ENCODE data around the gene SLC9A8. TPM values are rescaled to one million over a fixed set of nuclear protein-coding genes. Genes with fewer than 3 reads are reported as not detected.
A peak's percentile ranks its signal among the peaks of the same experiment; 100 is the strongest.

The SLC9A8 gene
- total and polyA plus RNA-seq, 3 experiments from 2014 or later, result 7.7 to 12.0 (median 11.5) TPM

DNA sequence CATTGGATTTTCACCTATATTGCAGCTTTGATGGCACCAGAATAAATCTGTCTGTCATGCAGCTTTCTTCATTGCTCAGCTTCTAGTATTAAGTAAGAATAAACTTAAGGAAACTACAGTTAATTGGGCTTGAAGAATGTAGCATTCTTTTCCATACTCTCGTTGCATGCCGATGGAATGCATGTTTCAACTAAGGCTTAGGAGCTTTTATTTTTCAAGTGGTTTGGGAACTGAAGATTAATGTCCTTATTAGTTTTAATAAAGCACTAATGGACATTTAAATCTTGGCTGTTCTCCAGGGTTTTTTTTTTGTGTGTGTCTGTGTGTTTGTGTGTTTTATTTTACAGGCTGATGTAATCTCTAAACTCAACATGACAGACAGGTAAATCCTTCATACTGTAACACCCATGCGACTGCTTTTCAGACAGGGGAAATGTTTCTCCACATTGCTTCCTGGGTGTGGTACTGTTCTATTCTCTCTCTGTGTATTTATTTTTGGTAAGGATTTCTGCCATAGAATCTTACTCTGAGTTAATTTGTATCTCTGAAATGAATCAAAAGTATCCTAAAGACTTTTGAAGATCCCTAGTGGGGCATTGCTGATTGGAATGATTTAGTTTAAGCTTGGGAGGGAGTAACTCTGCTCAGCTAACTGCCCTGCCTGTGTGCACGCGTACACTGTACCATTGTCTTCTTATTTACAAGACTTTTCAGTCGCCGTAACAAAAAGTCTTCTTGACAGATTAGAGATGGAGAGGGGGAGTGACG lies 38.0 kb downstream of the SLC9A8 start:
- DNase-seq, result no peak
- no peaks in the 10 kb centered on the region for H3K4me1 ChIP-seq (ENCODE audit: insufficient read depth, low read length)
- no peak overlapping the region for H3K27ac ChIP-seq (ENCODE audit: low read depth, low read length)
- no peak overlapping the region for H3K4me3 Mint-ChIP-seq
- no peak overlapping the region for H3K4me3 ChIP-seq (ENCODE audit: low read length)
- H3K9me3 ChIP-seq (ENCODE audit: low read length), result no peaks in the 10 kb centered on the region
- no peaks in the 10 kb centered on the region for H3K27me3 Mint-ChIP-seq
- POLR2A ChIA-PET, result no interaction called here
- H3K4me1 Mint-ChIP-seq, result peaks cover 3 to 11% (median 7%) of the 10 kb centered on the region in 3 donors
- H3K9me3 Mint-ChIP-seq, result no peaks in the 10 kb centered on the region
- CTCF ChIA-PET, result interaction anchor here (1.5 kb wide), 1 partner anchor 309 kb away, joined by 3 read pairs; no protein-coding TSS in a partner anchor
- no peaks in the 10 kb centered on the region for H3K27me3 ChIP-seq (ENCODE audit: insufficient read depth, low read length, poor library complexity, severe bottlenecking)
- peaks cover 5 to 80% (median 24%) of the 10 kb centered on the region in 3 donors for H3K36me3 Mint-ChIP-seq
- peaks cover 26% of the 10 kb centered on the region for H3K36me3 ChIP-seq (ENCODE audit: insufficient read depth, low read length)
- H3K27ac Mint-ChIP-seq, result peak overlapping the region in 3 of 8 donors; percentile 4 to 70 (median 46)

- no peaks in the 10 kb centered on the region for H3K27me3 Mint-ChIP-seq
- Histone ChIP-seq H3K4me1 (ENCODE audit: insufficient read depth, low read length) (no peaks in the 10 kb centered on the region), H3K36me3 (ENCODE audit: insufficient read depth, low read length) (peaks cover 30% of the 10 kb centered on the region), H3K9me3 (ENCODE audit: low read length) (no peaks in the 10 kb centered on the region), H3K27me3 (ENCODE audit: insufficient read depth, low read length, poor library complexity, severe bottlenecking) (no peaks in the 10 kb centered on the region), H3K4me3 (ENCODE audit: low read length) (no peak overlapping the region), H3K27ac (ENCODE audit: low read depth, low read length) (no peak overlapping the region)
- peaks cover 3 to 11% (median 7%) of the 10 kb centered on the region in 3 donors for H3K4me1 Mint-ChIP-seq
- peak overlapping the region in 4 of 8 donors; percentile 17 to 70 (median 34) for H3K27ac Mint-ChIP-seq
- H3K4me3 Mint-ChIP-seq, result no peak overlapping the region
- POLR2A ChIA-PET, result no interaction called here
- CTCF ChIA-PET, result no interaction called here
- H3K9me3 Mint-ChIP-seq, result no peaks in the 10 kb centered on the region
- no peak for DNase-seq
- peaks cover 5 to 86% (median 25%) of the 10 kb centered on the region in 3 donors for H3K36me3 Mint-ChIP-seq
Measured at GRCh38 chr20:49851231-49851705, 38.6 kb downstream of the SLC9A8 start.

- H3K4me1 Mint-ChIP-seq, result peaks cover 3 to 11% (median 7%) of the 10 kb centered on the region in 3 donors
Measured at GRCh38 chr20:49851991-49852390, 39.4 kb downstream of the SLC9A8 start.

DNA sequence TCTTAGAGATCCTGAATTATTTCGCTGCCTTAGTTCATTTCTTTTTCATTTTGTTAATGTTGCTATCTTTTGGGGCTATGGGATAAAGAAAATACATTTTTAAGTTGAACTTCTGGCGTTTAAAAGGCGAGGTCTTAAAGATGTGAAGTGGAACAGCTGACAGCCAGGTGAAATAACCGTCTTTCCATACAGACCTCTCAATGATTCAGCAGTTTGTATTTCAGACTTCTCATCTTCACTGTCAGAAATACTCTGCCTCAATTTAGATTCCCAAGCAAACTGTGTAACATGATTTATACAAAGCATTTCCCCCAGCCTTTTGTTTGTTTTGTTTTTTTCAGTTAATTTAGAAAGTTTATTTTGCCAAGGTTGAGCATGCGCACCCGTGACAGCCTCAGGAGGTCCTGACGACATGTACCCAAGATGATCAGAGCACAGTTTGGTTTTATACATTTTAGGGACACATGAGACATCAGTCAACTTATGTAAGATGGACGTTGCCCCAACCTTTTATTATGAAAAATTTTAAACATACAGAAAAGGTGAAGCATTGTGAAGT lies 40.0 kb downstream of the SLC9A8 start:
- peaks cover 3 to 11% (median 7%) of the 10 kb centered on the region in 3 donors for H3K4me1 Mint-ChIP-seq
- peak overlapping the region in 3 of 8 donors; percentile 12 to 77 (median 32) for H3K27ac Mint-ChIP-seq
- H3K36me3 ChIP-seq (ENCODE audit: insufficient read depth, low read length), result peaks cover 30% of the 10 kb centered on the region
- peaks cover 5 to 91% (median 24%) of the 10 kb centered on the region in 3 donors for H3K36me3 Mint-ChIP-seq
- H3K9me3 Mint-ChIP-seq, result no peaks in the 10 kb centered on the region
- H3K4me3 Mint-ChIP-seq, result no peak overlapping the region
- no peaks in the 10 kb centered on the region for H3K27me3 Mint-ChIP-seq
- no peaks in the 10 kb centered on the region for H3K27me3 ChIP-seq (ENCODE audit: insufficient read depth, low read length, poor library complexity, severe bottlenecking)
- no peak overlapping the region for H3K4me3 ChIP-seq (ENCODE audit: low read length)
- ChIA-PET CTCF (no interaction called here), POLR2A (interaction anchor here (0.6 kb wide), 1 partner anchor 219 kb away, joined by 4 read pairs; no protein-coding TSS in a partner anchor)
- H3K4me1 ChIP-seq (ENCODE audit: insufficient read depth, low read length), result no peaks in the 10 kb centered on the region
- H3K27ac ChIP-seq (ENCODE audit: low read depth, low read length), result no peak overlapping the region
- no peaks in the 10 kb centered on the region for H3K9me3 ChIP-seq (ENCODE audit: low read length)
- DNase-seq, result no peak

More at GRCh38 chr20:49851991-49852390, 39.4 kb downstream of the SLC9A8 start:
- DNase-seq, result no peak
- Mint-ChIP-seq H3K36me3 (peaks cover 5 to 91% (median 25%) of the 10 kb centered on the region in 3 donors), H3K4me3 (no peak overlapping the region), H3K27me3 (no peaks in the 10 kb centered on the region), H3K9me3 (no peaks in the 10 kb centered on the region), H3K27ac (peak overlapping the region in 1 of 8 donors; percentile 47)
- POLR2A ChIA-PET, result interaction anchor here (0.6 kb wide), 1 partner anchor 218 kb away, joined by 4 read pairs; no protein-coding TSS in a partner anchor
- CTCF ChIA-PET, result no interaction called here
- Histone ChIP-seq H3K27ac (ENCODE audit: low read depth, low read length) (no peak overlapping the region), H3K27me3 (ENCODE audit: insufficient read depth, low read length, poor library complexity, severe bottlenecking) (no peaks in the 10 kb centered on the region), H3K4me3 (ENCODE audit: low read length) (no peak overlapping the region), H3K9me3 (ENCODE audit: low read length) (no peaks in the 10 kb centered on the region), H3K4me1 (ENCODE audit: insufficient read depth, low read length) (no peaks in the 10 kb centered on the region), H3K36me3 (ENCODE audit: insufficient read depth, low read length) (peaks cover 30% of the 10 kb centered on the region)

DNA sequence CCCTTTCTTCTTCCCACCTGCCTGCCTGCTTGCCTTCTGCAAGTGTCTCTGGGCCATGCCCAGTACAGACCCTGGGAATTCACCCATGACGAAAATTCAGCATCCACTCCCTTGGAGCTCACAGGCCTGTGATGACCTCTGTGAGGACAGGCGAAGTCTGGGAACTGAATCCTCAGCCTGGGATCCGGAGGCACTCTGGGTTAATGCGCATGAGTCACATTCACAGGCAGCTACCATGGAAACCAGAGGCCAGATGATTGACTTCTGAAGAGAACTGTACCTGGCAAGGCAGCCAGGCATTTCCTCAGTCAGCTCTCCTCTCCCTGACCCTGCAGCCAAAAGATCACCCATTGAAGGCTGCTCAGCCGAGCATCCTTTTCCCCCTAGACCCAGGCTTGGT lies 41.0 kb downstream of the SLC9A8 start:
- H3K4me1 Mint-ChIP-seq, result peaks cover 3 to 11% (median 7%) of the 10 kb centered on the region in 3 donors
- CTCF ChIA-PET, result no interaction called here
- no peak overlapping the region for H3K4me3 Mint-ChIP-seq

GRCh38 chr20:49854190-49854875 lies 41.7 kb downstream of the SLC9A8 start:
- ChIA-PET POLR2A (interaction anchor here (0.7 kb wide), 1 partner anchor 23 kb away, joined by 5 read pairs; no protein-coding TSS in a partner anchor), CTCF (no interaction called here)
- H3K4me1 Mint-ChIP-seq, result peaks cover 3 to 11% (median 7%) of the 10 kb centered on the region in 3 donors
- no peaks in the 10 kb centered on the region for H3K27me3 Mint-ChIP-seq
- Histone ChIP-seq H3K36me3 (ENCODE audit: insufficient read depth, low read length) (peaks cover 26% of the 10 kb centered on the region), H3K4me3 (ENCODE audit: low read length) (no peak overlapping the region), H3K4me1 (ENCODE audit: insufficient read depth, low read length) (no peaks in the 10 kb centered on the region), H3K27ac (ENCODE audit: low read depth, low read length) (no peak overlapping the region), H3K27me3 (ENCODE audit: insufficient read depth, low read length, poor library complexity, severe bottlenecking) (no peaks in the 10 kb centered on the region), H3K9me3 (ENCODE audit: low read length) (no peaks in the 10 kb centered on the region)
- no peaks in the 10 kb centered on the region for H3K9me3 Mint-ChIP-seq
- H3K27ac Mint-ChIP-seq, result no peak overlapping the region
- H3K4me3 Mint-ChIP-seq, result no peak overlapping the region
- peaks cover 0 to 92% (median 20%) of the 10 kb centered on the region in 3 donors for H3K36me3 Mint-ChIP-seq
- DNase-seq, result no peak

More for the DNA sequence above, 41.0 kb downstream of the SLC9A8 start:
- Histone ChIP-seq H3K9me3 (ENCODE audit: low read length) (no peaks in the 10 kb centered on the region), H3K4me3 (ENCODE audit: low read length) (no peak overlapping the region), H3K27me3 (ENCODE audit: insufficient read depth, low read length, poor library complexity, severe bottlenecking) (no peaks in the 10 kb centered on the region), H3K27ac (ENCODE audit: low read depth, low read length) (no peak overlapping the region), H3K4me1 (ENCODE audit: insufficient read depth, low read length) (no peaks in the 10 kb centered on the region), H3K36me3 (ENCODE audit: insufficient read depth, low read length) (peaks cover 22% of the 10 kb centered on the region)
- Mint-ChIP-seq H3K27ac (peak overlapping the region in 2 of 8 donors; percentile 41 to 60), H3K9me3 (no peaks in the 10 kb centered on the region), H3K36me3 (peaks cover 5 to 92% (median 24%) of the 10 kb centered on the region in 3 donors), H3K27me3 (no peaks in the 10 kb centered on the region)
- no peak for DNase-seq
- POLR2A ChIA-PET, result no interaction called here

DNA sequence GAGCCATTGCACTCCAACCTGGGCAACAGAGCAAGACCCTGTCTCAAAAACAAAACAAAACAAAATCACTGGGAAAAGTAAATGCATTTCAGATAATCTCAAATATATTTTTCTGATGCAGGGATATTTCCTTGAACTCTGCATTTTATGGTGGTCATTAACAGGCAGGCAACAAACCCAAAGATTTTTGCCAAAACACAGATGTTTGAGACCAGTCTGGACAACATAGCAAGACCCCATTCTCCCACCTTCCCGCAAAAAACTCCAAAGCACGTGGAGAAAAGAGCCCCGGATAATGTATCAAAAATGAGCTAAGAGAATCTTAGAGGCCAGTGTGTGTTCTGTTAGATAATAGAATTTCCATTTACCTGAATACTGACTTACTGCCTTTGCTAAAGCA lies 44.3 kb downstream of the SLC9A8 start:
- no peaks in the 10 kb centered on the region for H3K9me3 Mint-ChIP-seq

More for the DNA sequence above, 44.3 kb downstream of the SLC9A8 start:
- POLR2A ChIA-PET, result no interaction called here
- DNase-seq, result no peak
- H3K4me1 Mint-ChIP-seq, result peaks cover 0 to 10% (median 4%) of the 10 kb centered on the region in 3 donors
- CTCF ChIA-PET, result no interaction called here
- Histone ChIP-seq H3K27ac (ENCODE audit: low read depth, low read length) (no peak overlapping the region), H3K9me3 (ENCODE audit: low read length) (no peaks in the 10 kb centered on the region), H3K27me3 (ENCODE audit: insufficient read depth, low read length, poor library complexity, severe bottlenecking) (no peaks in the 10 kb centered on the region), H3K4me3 (ENCODE audit: low read length) (no peak overlapping the region), H3K4me1 (ENCODE audit: insufficient read depth, low read length) (no peaks in the 10 kb centered on the region), H3K36me3 (ENCODE audit: insufficient read depth, low read length) (peaks cover 22% of the 10 kb centered on the region)
- no peak overlapping the region for H3K4me3 Mint-ChIP-seq
- peak overlapping the region in 1 of 8 donors; percentile 37 for H3K27ac Mint-ChIP-seq
- H3K27me3 Mint-ChIP-seq, result no peaks in the 10 kb centered on the region
- H3K36me3 Mint-ChIP-seq, result peaks cover 0 to 89% (median 20%) of the 10 kb centered on the region in 3 donors

Data from CD8-positive, alpha-beta memory T cell (primary cell).